ENCODE results near the gene RPL7A.
"Not testable (repeated sequence)": the region's sequence is repeated elsewhere in the genome, so short reads cannot be mapped to it uniquely, and the experiment has no call there.

RPL7A gene

GRCh38 chr9:133392308-133392707 is 44.3 kb downstream of the RPL7A start:
- not testable (repeated sequence) for DNase-seq

- no peak for DNase-seq
These were observed 45.4 kb downstream of the RPL7A start for GRCh38 chr9:133393399-133393798.

- no peak for DNase-seq
These were observed 46.8 kb downstream of the RPL7A start for GRCh38 chr9:133394687-133395271.

GRCh38 chr9:133396952-133397351 is 48.9 kb downstream of the RPL7A start:
- no peak for DNase-seq

GRCh38 chr9:133397370-133397769 is 49.4 kb downstream of the RPL7A start:
- DNase-seq: no peak

GRCh38 chr9:133397895-133398294 is 49.9 kb downstream of the RPL7A start:
- no peak for DNase-seq

GRCh38 chr9:133400292-133400691 is 52.3 kb downstream of the RPL7A start:
- DNase-seq: no peak
